ENCODE results near the gene EGFL7. TPM values are rescaled to one million over a fixed set of nuclear protein-coding genes. Genes with fewer than 3 reads are reported as not detected.

EGFL7 gene
- total and polyA plus RNA-seq, 7 donors: 34.7 to 73.4 (median 48.6) TPM

GRCh38 chr9:136624184-136624951, 38.3 kb upstream of the EGFL7 start:
- H3K27ac ChIP-seq: no peak overlapping the region
- DNase-seq (peak in 1 of 2 donors; percentile 18), ATAC-seq (peak in 1 of 4 donors; percentile 20)
- peaks cover 0 to 2% (median 0%) of the 10 kb centered on the region in 3 donors for H3K27me3 ChIP-seq (ENCODE audit: insufficient read depth in 3 of 3, low read length in 2 of 3)
- H3K4me3 ChIP-seq: no peak overlapping the region
- WGBS, 3 donors: 69 to 79% (median 70%) methylated on average over 15 to 16 of the region's 16 CpGs
- intact Hi-C loops (cut with DNase I): no loop called here
- H3K36me3 ChIP-seq (ENCODE audit: insufficient read depth in 1 of 2, low read depth in 1 of 2): no peaks in the 10 kb centered on the region
- H3K4me1 ChIP-seq: peaks cover 21% of the 10 kb centered on the region
- no peaks in the 10 kb centered on the region for H3K9me3 ChIP-seq
- no peak for TF ChIP-seq CTCF (IDR thresholded peaks at IDR 0.05)

- peak; percentile 50 to 75 (median 60) for ATAC-seq
- WGBS, 3 donors: 13 to 14% (median 14%) methylated on average over 19 of the region's 19 CpGs
- no peak overlapping the region for H3K27ac ChIP-seq
- peak; percentile 76 to 89 for DNase-seq
- H3K4me3 ChIP-seq: no peak overlapping the region
- H3K27me3 ChIP-seq (ENCODE audit: insufficient read depth in 3 of 3, low read length in 2 of 3): peaks cover 0 to 2% (median 0%) of the 10 kb centered on the region in 3 donors
- peak; percentile 44 for TF ChIP-seq CTCF (IDR thresholded peaks at IDR 0.05)
- peaks cover 21% of the 10 kb centered on the region for H3K4me1 ChIP-seq
- no peaks in the 10 kb centered on the region for H3K36me3 ChIP-seq (ENCODE audit: insufficient read depth in 1 of 2, low read depth in 1 of 2)
- no peaks in the 10 kb centered on the region for H3K9me3 ChIP-seq
- intact Hi-C loops (cut with DNase I): no loop called here
Observed at GRCh38 chr9:136625101-136626065, 37.3 kb upstream of the EGFL7 start.

DNA sequence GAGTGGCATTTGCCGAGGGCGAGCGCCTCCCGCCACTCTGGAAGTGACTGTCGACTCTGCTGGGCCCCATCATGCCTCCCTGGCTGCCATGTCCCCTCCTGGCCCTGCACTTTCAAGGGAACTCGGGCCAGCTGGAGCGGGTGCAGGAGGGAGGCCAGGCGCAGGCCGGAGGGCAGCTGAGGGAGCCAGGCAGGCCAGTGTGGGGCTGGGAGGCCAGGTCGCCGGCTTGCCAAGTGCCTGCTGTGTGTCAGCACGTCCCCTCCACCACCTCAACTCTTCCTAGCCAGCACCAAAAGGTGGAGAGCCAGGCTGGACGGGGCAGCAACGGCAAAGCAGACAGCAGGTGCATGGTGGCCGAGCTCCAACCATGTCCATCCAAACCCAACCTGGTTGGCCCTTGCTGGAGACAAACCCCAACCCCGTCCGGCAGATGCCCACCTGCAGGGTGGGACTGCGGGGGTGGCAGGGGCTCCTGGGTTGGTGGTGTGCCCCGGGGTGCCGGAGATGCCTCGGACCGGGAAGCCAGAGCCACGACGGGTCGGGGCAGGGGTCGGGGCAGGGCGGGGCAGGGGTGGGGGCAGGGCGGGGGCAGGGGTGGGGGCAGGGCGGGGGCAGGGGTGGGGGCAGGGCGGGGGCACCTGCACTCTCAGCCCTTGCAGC, 36.5 kb upstream of the EGFL7 start:
- H3K9me3 ChIP-seq: no peaks in the 10 kb centered on the region
- DNase-seq (no peak), ATAC-seq (peak in 1 of 4 donors; percentile 15)
- no peaks in the 10 kb centered on the region for H3K36me3 ChIP-seq (ENCODE audit: insufficient read depth in 1 of 2, low read depth in 1 of 2)
- 34 to 43% (median 42%) methylated on average over 20 to 30 of the region's 30 CpGs for WGBS, 3 donors
- H3K4me3 ChIP-seq: no peak overlapping the region
- no peak overlapping the region for H3K27ac ChIP-seq
- no peak for TF ChIP-seq CTCF (IDR thresholded peaks at IDR 0.05)
- intact Hi-C loops (cut with DNase I): no loop called here
- peaks cover 21% of the 10 kb centered on the region for H3K4me1 ChIP-seq
- H3K27me3 ChIP-seq (ENCODE audit: insufficient read depth in 3 of 3, low read length in 2 of 3): peaks cover 0 to 2% (median 0%) of the 10 kb centered on the region in 3 donors

DNA sequence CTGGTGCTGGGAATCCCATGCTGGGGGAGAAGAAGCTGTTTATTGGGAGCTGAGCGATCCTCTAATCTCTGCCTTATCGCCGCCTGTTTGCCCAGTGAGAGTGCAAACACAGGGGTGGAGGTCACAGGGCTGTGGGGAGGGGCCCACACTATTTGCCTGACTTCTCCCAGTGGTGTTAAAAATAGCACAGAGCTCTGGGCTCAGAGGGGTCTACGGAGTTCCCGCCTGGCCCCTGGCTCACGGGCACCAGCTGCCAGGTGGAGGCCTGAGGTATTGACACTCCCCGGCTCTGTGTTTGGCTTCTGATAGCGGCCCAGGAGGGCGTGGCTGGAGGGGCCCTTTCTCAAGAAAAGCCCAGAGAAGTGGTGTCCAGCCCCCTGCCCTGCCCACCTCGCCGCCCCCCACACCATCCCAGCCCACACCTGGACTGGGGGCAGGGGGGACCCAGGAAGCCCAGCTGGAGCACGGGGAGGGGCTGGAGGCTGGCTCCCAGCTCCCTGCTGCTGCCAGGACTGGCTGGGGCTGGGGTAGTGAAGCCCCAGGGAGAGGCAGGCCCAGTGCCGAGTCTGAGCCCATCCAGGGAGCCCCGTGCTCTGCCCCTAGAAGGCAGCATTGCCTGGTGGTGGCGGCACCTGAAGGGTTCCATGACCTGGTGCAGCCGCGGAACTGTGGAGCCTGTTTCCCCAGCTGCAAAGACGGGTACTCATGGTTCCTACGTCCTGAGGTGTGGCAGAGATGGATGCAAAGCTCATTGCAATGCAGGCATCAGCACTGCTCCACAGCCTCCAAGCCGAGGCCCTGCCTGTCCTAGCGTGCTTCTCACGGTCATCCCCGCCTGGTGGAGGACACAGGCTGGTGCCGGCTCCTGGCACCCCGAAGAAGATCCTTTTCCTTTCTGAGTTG, 35.7 kb upstream of the EGFL7 start:
- 79 to 84% (median 80%) methylated on average over 23 to 25 of the region's 25 CpGs for WGBS, 3 donors
- no peak overlapping the region for H3K4me3 ChIP-seq
- intact Hi-C loops (cut with DNase I): no loop called here

More for the DNA sequence above, 35.7 kb upstream of the EGFL7 start:
- no peak for TF ChIP-seq CTCF (IDR thresholded peaks at IDR 0.05)
- Histone ChIP-seq H3K36me3 (ENCODE audit: insufficient read depth in 1 of 2, low read depth in 1 of 2) (no peaks in the 10 kb centered on the region), H3K4me1 (peaks cover 21% of the 10 kb centered on the region), H3K27ac (no peak overlapping the region), H3K27me3 (ENCODE audit: insufficient read depth in 3 of 3, low read length in 2 of 3) (peaks cover 0 to 2% (median 0%) of the 10 kb centered on the region in 3 donors), H3K9me3 (no peaks in the 10 kb centered on the region)
- DNase-seq (no peak), ATAC-seq (no peak)
